GM19043 (cell line): ENCODE measurements around the gene USP49.
"Not testable (repeated sequence)": the region's sequence is repeated elsewhere in the genome, so short reads cannot be mapped to it uniquely, and the experiment has no call there.

Experiments
- ATAC-seq: cut with Tn5 transposase; IDR thresholded peaks from one replicate; pipeline ENCODE4 v1.9.1; 2021; ENCODE audit warnings: low read depth; ENCODE audit not compliant: unreplicated experiment

Gene USP49

GRCh38 chr6:41783106-41783780 is 111.9 kb downstream of the USP49 start:
- ATAC-seq, result no peak

- ATAC-seq, result no peak
Observed at GRCh38 chr6:41781366-41781730, 113.8 kb downstream of the USP49 start.

GRCh38 chr6:41780551-41781365 is 114.4 kb downstream of the USP49 start, which contains the start of gene PRICKLE4:
PRICKLE4 (plus strand) TSS chr6:41780782; CDS start chr6:41783474, 2,692 bp downstream.
- ATAC-seq, result no peak

GRCh38 chr6:41779788-41780550 is 115.2 kb downstream of the USP49 start, which contains the start of gene FRS3:
FRS3 (minus strand) TSS chr6:41779900; CDS start chr6:41776987, 2,913 bp downstream.
- ATAC-seq, result peak; percentile 88

- peak; percentile 16 for ATAC-seq
Observed at GRCh38 chr6:41779336-41779735, 115.8 kb downstream of the USP49 start.

- ATAC-seq, result no peak
Observed at GRCh38 chr6:41778895-41779294, 116.3 kb downstream of the USP49 start.

GRCh38 chr6:41777551-41778285 is 117.5 kb downstream of the USP49 start:
- ATAC-seq, result no peak

GRCh38 chr6:41775293-41775882 is 119.8 kb downstream of the USP49 start:
- ATAC-seq, result no peak

GRCh38 chr6:41774841-41775240 is 120.3 kb downstream of the USP49 start:
- ATAC-seq, result no peak

GRCh38 chr6:41771058-41771983 is 123.9 kb downstream of the USP49 start:
- no peak for ATAC-seq

GRCh38 chr6:41770381-41771057 is 124.7 kb downstream of the USP49 start:
- ATAC-seq, result no peak

- no peak for ATAC-seq
Observed at GRCh38 chr6:41769376-41769775, 125.8 kb downstream of the USP49 start.

GRCh38 chr6:41768545-41769308 is 126.4 kb downstream of the USP49 start:
- no peak for ATAC-seq

GRCh38 chr6:41767112-41767833 is 127.9 kb downstream of the USP49 start:
- no peak for ATAC-seq

GRCh38 chr6:41766043-41766664 is 129.0 kb downstream of the USP49 start:
- ATAC-seq, result not testable (repeated sequence)

GRCh38 chr6:41763470-41763869 is 131.7 kb downstream of the USP49 start:
- no peak for ATAC-seq
